Lower leg skin (tissue), 4 donors: Measurements from ENCODE around the gene POU2F3. TPM values are rescaled to one million over a fixed set of nuclear protein-coding genes. Genes with fewer than 3 reads are reported as not detected.

Experiments used
- DNase-seq, 2 donors: peaks; one replicate each; pipeline ENCODE4 v3.0.0-alpha.2; 2019; ENCODE audit warnings: low spot score in 2 of 2
- H3K4me3 ChIP-seq: fragments of 200-600 bp; sonication (generic); 2 replicates; pipeline ENCODE4 v1.5.1; 2017; ENCODE audit warnings: mild to moderate bottlenecking, low read depth; ENCODE audit not compliant: poor library complexity, severe bottlenecking
- CTCF ChIP-seq, 3 donors: fragments of 450-650 bp; IDR thresholded peaks; one replicate each; pipeline ENCODE4 v1.5.1; 2016; ENCODE audit warnings: antibody characterized with exemption in 3 of 3, mild to moderate bottlenecking in 3 of 3, moderate library complexity in 2 of 3
- POLR2A ChIP-seq, 2 donors: fragments of 450-650 bp; IDR thresholded peaks; one replicate each; pipeline ENCODE4 v1.6.1; 2016 to 2017; ENCODE audit warnings: antibody characterized with exemption in 2 of 2, mild to moderate bottlenecking in 1 of 2, moderate library complexity in 1 of 2
- WGBS, 2 donors: methylation state at CpG; one replicate each; pipeline ENCODE4 v1.1.5; 2018; 5-methylcytosine and 5-hydroxymethylcytosine counted together
- intact Hi-C: fragments of 100-400 bp; cut with DNase I; formaldehyde crosslinking; loops from one replicate; pipeline ENCODE4 v1.15.0; 2023; ENCODE audit warnings: low total_unique reads
- total RNA-seq, 4 donors: library from RNA; depleted of rRNA; stranded (reverse); fragments of >200 nt; gene quantifications; one replicate each; pipeline ENCODE4 v1.1.0, GENCODE V29; 2016

Gene POU2F3
- total RNA-seq, 4 donors from 2014 or later: 74.1 to 112 (median 103) TPM

DNA sequence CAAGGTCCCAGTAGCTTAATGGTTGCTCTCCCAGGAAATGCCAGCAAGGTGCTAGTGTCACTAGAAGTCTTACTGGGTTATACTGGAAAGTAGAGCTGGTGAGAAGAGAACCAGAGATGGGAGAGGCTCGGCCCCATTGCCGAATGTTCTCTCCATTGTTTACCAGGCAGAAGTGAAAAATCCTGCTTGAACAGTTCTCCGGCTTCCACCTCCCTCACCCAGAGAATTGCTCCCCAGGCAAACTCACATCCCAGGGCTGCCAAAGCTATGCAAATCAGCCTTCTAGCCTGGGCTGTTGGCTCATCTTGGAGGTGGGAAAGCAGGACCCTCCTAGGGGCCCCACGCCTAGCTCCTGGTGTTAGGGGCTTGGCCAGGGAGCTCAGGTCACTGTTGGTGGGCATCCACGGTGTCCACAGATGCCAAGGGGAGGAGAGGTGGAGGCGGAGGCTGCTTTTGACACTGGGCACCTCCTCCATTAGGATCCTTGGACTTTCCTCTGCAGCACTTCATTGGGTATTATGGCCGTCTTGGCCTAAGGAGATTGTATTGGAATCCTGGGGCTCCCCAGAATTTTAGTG, 20.1 kb downstream of the POU2F3 start:
- H3K4me3 ChIP-seq: no peak overlapping the region
- no peak for DNase-seq
- TF ChIP-seq CTCF (IDR thresholded peaks at IDR 0.05) (no peak), POLR2A (IDR thresholded peaks at IDR 0.05) (no peak)
- WGBS, 2 donors: 53 to 72% methylated on average over 6 to 7 of the region's 7 CpGs
- intact Hi-C loops: no loop called here

DNA sequence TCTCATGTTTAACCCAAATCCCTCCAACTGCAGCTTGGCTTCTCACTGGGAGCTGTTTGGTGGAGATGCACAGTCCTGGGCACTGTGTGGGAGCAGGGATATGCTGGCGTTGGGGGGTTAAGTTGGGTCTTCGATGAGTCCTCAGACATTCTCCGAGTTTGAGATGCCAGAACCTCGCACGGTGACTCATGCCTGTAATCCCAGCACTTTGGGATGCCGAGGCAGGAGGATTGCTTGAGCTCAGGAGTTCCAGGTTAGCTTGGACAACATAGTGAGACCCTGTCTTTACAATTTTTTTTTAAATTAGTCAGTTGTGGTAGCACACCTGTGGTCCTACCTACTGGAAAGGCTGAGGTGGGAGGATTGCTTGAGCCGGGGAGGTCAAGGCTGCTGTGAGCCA, 20.7 kb downstream of the POU2F3 start:
- intact Hi-C loops: no loop called here
- no peak overlapping the region for H3K4me3 ChIP-seq
- no peak for TF ChIP-seq CTCF (IDR thresholded peaks at IDR 0.05)
- no peak for TF ChIP-seq POLR2A (IDR thresholded peaks at IDR 0.05)
- no peak for DNase-seq
- 56 to 59% methylated on average over 7 of the region's 7 CpGs for WGBS, 2 donors

GRCh38 chr11:120261321-120261720, 21.4 kb downstream of the POU2F3 start:
- no peak for TF ChIP-seq POLR2A (IDR thresholded peaks at IDR 0.05)
- no peak for TF ChIP-seq CTCF (IDR thresholded peaks at IDR 0.05)
- no peak for DNase-seq
- H3K4me3 ChIP-seq: no peak overlapping the region
- intact Hi-C loops: no loop called here

GRCh38 chr11:120261931-120262330, 22.0 kb downstream of the POU2F3 start:
- intact Hi-C loops: no loop called here
- WGBS, 2 donors: 65 to 95% methylated on average over 3 of the region's 3 CpGs
- H3K4me3 ChIP-seq: no peak overlapping the region
- no peak for DNase-seq
- TF ChIP-seq POLR2A (IDR thresholded peaks at IDR 0.05) (no peak), CTCF (IDR thresholded peaks at IDR 0.05) (no peak)

GRCh38 chr11:120267319-120267718, 27.4 kb downstream of the POU2F3 start:
- TF ChIP-seq POLR2A (IDR thresholded peaks at IDR 0.05): no peak
- TF ChIP-seq CTCF (IDR thresholded peaks at IDR 0.05): no peak
- intact Hi-C loops: no loop called here
- WGBS, 2 donors: 65 to 93% methylated on average over 2 of the region's 2 CpGs

GRCh38 chr11:120268686-120269085, 28.7 kb downstream of the POU2F3 start:
- no peak for DNase-seq
- WGBS, 2 donors: 74 to 80% methylated on average over 5 of the region's 5 CpGs
- TF ChIP-seq CTCF (IDR thresholded peaks at IDR 0.05) (no peak), POLR2A (IDR thresholded peaks at IDR 0.05) (no peak)
- H3K4me3 ChIP-seq: no peak overlapping the region
- intact Hi-C loops: no loop called here

More at GRCh38 chr11:120267319-120267718, 27.4 kb downstream of the POU2F3 start:
- no peak overlapping the region for H3K4me3 ChIP-seq
- DNase-seq: no peak
